NCI-H526 treated with DMSO at 0.1 percent for 48 hours (cell line): ENCODE measurements around the gene GRID2.
A peak's percentile ranks its signal among the peaks of the same experiment; 100 is the strongest.

Experiments used
- DNase-seq: peaks from one replicate; lab custom pipeline; 2025; lab: John Stamatoyannopoulos, UW

The GRID2 gene

GRCh38 chr4:93684571-93684970 is 1380.8 kb downstream of the GRID2 start:
- DNase-seq, result no peak

GRCh38 chr4:93687304-93687703 is 1383.5 kb downstream of the GRID2 start:
- no peak for DNase-seq

GRCh38 chr4:93688978-93689377 is 1385.2 kb downstream of the GRID2 start:
- no peak for DNase-seq

- no peak for DNase-seq
Observed at GRCh38 chr4:93693141-93693540, 1389.4 kb downstream of the GRID2 start.

GRCh38 chr4:93698686-93699085 is 1394.9 kb downstream of the GRID2 start:
- DNase-seq, result no peak

- DNase-seq, result peak; percentile 11
Observed at GRCh38 chr4:93700571-93700970, 1396.8 kb downstream of the GRID2 start.

GRCh38 chr4:93710101-93710846 is 1406.5 kb downstream of the GRID2 start:
- DNase-seq, result no peak

GRCh38 chr4:93710847-93711430 is 1407.2 kb downstream of the GRID2 start:
- no peak for DNase-seq

GRCh38 chr4:93718233-93718632 is 1414.5 kb downstream of the GRID2 start:
- no peak for DNase-seq

GRCh38 chr4:93719552-93719951 is 1415.8 kb downstream of the GRID2 start:
- no peak for DNase-seq

- no peak for DNase-seq
Observed at GRCh38 chr4:93722446-93722845, 1418.7 kb downstream of the GRID2 start.

- DNase-seq, result no peak
Observed at GRCh38 chr4:93730251-93730650, 1426.5 kb downstream of the GRID2 start.

GRCh38 chr4:93730760-93731159 is 1427.0 kb downstream of the GRID2 start:
- DNase-seq, result no peak

- DNase-seq, result no peak
Observed at GRCh38 chr4:93731456-93731855, 1427.7 kb downstream of the GRID2 start.

- no peak for DNase-seq
Observed at GRCh38 chr4:93732509-93732908, 1428.7 kb downstream of the GRID2 start.

- no peak for DNase-seq
Observed at GRCh38 chr4:93740890-93741289, 1437.1 kb downstream of the GRID2 start.

- DNase-seq, result no peak
Observed at GRCh38 chr4:93743022-93743421, 1439.3 kb downstream of the GRID2 start.

GRCh38 chr4:93743635-93744034 is 1439.9 kb downstream of the GRID2 start:
- DNase-seq, result no peak

- no peak for DNase-seq
Observed at GRCh38 chr4:93744961-93745360, 1441.2 kb downstream of the GRID2 start.

GRCh38 chr4:93746031-93746430 is 1442.3 kb downstream of the GRID2 start:
- DNase-seq, result no peak

- DNase-seq, result no peak
Observed at GRCh38 chr4:93747220-93747619, 1443.5 kb downstream of the GRID2 start.

GRCh38 chr4:93748373-93749291 is 1444.9 kb downstream of the GRID2 start:
- no peak for DNase-seq

- no peak for DNase-seq
Observed at GRCh38 chr4:93749292-93749761, 1445.6 kb downstream of the GRID2 start.
